GM18505 (cell line): ENCODE measurements around the gene CERS1.

Source experiments
- ATAC-seq: cut with Tn5 transposase; IDR thresholded peaks from one replicate; pipeline ENCODE4 v1.9.1; 2021; ENCODE audit not compliant: unreplicated experiment
- POLR2A ChIP-seq: IDR thresholded peaks from 4 replicates; pipeline ENCODE4 v1.6.1; 2011; ENCODE audit warnings: borderline replicate concordance; ENCODE audit not compliant: insufficient read depth, insufficient read length; ENCODE audit errors: extremely low read depth

Gene CERS1

DNA sequence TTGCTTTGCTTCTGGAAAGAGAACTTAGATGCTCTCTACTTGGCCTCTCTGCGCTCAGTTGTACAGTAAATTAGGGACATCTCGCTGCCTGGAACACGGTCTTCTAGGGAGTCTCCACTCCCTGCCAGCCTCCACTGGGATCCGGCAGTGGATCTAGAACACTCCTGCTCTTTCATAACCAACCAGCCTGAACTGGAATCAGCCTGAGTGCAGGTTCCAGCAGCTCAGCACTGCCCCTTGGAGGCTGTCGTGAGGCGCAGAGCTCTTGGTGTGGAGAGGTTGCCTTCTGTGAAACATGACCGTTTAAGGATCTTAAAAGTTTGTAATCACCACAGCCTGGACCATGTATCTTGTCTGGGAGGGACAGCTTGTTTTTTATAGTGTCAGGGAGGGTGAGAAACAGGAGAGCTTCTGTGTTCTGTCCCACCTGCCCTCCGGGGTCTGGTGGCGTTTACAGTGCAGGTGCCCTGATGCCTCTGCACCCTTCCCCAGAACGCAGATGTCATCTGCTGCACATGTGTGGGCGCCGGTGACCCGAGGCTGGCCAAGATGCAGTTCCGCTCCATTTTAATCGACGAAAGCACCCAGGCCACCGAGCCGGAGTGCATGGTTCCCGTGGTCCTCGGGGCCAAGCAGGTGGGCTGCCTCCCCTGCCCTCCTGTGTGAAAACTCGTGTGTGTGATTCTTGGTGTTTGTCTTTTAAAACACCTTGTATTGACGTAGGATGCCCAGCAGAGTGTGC, 39.4 kb downstream of the CERS1 start:
- TF ChIP-seq POLR2A: no peak
- no peak for ATAC-seq

DNA sequence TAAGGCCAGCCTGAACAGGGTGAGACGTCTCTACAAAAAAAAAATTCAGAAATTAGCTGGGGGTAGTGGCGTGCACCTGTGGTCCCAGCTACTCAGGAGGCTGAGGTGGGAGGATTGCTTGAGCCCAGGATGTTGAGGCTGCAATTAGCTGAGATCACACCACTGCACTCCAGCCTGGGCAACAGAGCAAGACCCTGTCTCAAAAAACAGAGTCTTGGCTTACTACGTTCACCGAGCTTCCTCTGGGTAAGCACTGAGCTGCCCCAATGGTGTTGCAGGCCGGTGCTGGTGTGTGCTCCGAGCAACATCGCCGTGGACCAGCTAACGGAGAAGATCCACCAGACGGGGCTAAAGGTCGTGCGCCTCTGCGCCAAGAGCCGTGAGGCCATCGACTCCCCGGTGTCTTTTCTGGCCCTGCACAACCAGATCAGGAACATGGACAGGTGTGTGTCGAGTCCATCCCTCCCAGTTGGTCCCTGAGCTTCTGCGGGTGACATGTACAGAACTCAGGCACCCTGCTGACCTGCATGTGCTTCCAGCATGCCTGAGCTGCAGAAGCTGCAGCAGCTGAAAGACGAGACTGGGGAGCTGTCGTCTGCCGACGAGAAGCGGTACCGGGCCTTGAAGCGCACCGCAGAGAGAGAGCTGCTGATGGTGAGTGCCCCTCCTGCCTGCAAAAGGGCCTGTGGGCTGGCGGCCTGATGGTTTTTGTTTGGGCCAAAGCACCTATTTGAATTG, 40.1 kb downstream of the CERS1 start:
- ATAC-seq: no peak
- TF ChIP-seq POLR2A: no peak

DNA sequence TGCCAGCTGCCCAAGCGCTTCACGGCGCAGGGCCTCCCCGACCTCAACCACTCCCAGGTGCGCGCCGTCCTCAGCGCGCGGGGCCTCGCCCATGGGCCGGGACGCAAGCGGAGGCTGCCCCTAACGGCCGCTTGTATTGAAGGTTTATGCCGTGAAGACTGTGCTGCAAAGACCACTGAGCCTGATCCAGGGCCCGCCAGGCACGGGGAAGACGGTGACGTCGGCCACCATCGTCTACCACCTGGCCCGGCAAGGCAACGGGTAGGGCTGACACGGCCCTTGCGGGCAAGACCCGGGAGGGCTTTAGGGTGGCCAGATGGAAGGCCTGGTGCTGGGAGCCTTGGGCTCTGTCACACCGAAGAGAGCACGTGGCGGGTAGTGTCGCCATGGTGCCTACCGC, 41.0 kb downstream of the CERS1 start:
- no peak for TF ChIP-seq POLR2A
- ATAC-seq: no peak

DNA sequence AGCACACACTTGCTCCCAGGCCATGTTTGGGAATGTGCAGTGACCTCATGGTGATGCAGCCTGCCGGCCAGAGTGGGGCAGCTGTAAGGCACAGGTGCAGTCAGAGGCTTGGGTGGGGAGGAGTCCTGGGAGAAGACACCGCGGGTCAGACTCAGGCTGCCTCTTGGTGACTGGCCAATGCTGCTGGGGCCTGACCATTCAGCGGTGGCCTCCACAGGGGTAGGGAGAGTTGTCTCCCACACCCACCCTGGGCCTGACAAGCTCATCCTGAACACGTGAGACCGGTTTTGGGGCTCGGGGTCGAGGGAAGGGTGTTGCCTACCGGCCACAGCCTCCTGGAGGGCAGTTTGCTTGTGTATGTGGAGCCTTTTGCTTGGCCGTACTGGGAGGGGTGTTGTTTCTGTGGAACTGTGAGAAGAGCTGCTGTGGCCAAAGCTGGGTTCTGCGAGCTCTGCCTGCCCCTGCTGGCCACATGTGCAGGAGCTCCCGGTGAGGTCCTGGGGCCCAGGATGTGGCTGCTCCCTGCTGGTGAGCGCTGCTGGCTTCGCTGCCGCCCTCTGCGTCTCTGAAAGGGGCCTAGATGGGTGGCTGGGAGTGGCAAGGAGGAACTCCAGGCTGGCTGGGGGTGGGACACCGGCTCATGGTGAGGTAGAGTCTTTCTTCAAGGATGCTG, 42.1 kb downstream of the CERS1 start:
- TF ChIP-seq POLR2A: no peak
- no peak for ATAC-seq

DNA sequence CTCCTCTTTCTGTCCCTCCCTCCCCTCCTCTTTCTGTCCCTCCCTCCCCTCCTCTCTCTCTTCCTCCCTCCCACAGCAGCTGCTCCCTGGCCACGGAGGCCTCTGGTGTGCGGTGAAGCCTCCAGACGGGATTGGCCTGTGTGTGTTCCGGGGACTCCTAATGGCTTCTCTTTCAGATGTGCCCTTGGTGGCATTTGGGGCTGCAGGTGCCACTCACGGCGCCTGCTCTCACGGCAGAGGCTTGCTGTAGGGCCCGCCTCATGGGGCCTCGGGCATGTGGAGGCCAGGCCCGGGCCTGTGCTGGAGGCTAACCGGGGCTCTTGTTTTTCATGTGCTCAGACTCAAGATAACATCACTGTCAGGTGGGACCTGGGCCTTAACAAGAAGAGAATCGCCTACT, 43.3 kb downstream of the CERS1 start:
- no peak for ATAC-seq
- no peak for TF ChIP-seq POLR2A

DNA sequence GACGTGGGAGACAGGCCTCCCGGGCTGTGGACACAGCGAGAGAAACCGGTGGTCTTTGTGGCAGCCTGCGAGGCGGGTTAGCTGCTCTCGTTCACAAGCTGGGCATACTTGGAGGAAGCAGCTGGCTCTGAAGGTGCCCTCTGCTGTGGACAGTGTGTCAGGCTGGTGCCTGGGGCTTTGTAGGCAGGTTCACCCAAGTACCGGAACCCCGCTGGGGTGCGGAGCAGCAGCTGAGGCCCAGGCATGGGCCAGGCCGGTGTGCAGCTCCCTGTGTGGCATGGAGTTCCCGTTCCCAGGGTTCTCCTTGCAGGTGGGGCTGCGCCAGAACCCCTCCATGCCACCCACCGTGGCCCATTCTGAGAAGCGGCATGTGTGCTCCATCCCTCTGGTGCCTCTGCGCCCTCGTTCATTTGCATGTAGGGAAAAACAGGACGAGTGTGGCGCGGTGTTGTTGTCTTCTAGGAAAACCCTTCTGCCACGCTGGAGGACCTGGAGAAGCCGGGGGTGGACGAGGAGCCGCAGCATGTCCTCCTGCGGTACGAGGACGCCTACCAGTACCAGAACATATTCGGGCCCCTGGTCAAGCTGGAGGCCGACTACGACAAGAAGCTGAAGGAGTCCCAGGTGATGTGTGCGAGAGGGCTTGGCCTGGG, 44.2 kb downstream of the CERS1 start:
- no peak for TF ChIP-seq POLR2A
- no peak for ATAC-seq

DNA sequence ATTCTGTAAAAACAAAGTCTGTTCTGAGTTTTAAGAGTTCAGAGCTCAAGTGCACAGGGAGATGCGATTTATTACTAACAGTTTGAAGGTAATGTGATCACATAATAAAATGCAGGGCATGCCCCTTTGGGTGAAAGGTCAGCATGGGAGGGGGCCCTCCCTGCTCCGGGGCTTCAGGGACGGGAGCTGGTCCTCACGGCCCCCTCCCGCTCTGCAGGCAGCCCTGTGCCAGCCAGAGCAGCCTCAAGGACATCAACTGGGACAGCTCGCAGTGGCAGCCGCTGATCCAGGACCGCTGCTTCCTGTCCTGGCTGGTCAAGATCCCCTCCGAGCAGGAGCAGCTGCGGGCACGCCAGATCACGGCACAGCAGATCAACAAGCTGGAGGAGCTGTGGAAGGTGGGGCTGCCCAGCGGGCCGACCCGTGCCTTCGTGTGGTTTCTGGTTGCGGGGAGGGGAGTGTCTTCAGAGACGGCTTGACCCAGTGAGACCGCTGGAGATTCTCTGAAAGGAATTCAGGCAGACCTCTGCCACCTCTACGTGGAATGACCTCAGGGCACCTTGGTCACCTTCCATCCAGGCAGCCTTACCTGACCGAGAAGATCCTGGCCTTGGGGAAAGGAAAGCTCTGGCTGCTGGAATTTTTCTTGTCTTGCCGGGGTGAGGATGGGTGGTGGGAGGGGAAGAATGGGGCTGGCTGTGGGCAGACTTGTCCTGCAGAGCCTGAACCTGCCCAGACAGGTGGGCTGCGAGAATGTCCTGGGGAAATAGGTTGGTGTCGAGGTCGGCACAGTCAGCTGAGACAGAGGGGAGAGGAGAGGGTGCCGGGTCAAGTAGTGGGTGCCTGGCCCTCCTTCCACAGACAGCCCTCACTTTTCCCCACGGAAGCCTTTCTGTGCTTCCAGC, 45.2 kb downstream of the CERS1 start:
- ATAC-seq: no peak
- TF ChIP-seq POLR2A: no peak

DNA sequence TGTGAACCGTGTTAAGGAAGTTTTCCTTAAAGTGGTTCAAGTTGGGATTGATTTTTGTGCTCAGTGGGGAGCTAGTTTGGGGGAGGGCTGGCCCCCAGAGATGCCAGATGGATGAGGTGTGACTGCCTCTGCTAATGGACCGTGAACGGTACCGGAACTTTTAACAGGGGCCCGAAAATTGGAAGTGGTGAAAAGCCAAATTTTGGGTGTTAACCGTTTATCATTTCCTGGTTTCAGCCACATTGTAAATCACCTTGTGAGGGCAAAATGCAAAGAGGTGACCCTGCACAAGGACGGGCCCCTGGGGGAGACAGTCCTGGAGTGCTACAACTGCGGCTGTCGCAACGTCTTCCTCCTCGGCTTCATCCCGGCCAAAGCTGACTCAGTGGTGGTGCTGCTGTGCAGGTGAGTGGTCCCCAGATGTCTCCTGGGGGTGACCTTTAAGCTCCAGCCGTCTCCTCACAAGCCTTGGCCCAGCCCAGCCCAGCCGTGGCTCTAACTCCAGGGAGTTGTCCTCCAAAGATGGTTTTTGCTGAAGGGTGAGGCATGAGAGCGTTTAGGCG, 46.0 kb downstream of the CERS1 start:
- no peak for TF ChIP-seq POLR2A
- ATAC-seq: no peak

DNA sequence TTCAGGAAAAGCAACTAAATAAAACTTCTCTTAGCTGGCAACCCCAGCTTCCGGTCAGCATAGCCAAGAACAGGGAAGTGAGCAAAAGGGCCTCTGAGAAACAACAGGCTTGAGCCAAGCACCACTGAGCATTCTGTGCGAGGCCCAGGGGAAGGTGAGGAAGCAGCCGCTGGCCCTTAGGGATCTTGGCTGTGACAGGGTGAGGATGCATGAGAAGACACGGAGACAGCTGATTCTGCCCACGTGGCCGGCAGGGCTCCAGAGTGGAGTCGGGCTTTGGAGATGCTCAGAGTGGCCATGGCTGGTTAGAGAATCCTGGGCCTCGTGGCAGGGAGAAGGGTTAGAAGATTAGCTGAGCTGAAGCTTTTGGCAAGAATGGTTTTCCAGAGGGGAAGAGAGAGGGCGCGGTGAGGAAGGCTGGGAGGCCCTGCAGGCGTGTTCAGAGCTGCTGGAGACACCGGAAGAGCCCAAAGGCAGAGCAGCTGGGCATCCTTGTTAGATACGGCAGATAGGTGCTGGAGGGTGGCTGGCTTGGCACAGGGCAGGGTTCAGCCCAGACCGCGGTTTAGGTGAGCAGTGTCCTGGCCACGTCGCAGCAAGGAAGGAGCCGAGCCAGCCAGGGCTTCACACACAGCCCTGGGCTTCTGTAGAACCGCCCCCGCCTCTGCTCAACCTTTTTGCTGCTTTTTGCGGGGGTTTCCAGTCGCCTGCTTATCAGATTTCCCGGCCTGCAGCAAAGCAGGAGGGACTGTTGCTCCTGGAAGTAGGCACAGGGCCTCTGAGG, 46.9 kb downstream of the CERS1 start:
- TF ChIP-seq POLR2A: no peak
- no peak for ATAC-seq

DNA sequence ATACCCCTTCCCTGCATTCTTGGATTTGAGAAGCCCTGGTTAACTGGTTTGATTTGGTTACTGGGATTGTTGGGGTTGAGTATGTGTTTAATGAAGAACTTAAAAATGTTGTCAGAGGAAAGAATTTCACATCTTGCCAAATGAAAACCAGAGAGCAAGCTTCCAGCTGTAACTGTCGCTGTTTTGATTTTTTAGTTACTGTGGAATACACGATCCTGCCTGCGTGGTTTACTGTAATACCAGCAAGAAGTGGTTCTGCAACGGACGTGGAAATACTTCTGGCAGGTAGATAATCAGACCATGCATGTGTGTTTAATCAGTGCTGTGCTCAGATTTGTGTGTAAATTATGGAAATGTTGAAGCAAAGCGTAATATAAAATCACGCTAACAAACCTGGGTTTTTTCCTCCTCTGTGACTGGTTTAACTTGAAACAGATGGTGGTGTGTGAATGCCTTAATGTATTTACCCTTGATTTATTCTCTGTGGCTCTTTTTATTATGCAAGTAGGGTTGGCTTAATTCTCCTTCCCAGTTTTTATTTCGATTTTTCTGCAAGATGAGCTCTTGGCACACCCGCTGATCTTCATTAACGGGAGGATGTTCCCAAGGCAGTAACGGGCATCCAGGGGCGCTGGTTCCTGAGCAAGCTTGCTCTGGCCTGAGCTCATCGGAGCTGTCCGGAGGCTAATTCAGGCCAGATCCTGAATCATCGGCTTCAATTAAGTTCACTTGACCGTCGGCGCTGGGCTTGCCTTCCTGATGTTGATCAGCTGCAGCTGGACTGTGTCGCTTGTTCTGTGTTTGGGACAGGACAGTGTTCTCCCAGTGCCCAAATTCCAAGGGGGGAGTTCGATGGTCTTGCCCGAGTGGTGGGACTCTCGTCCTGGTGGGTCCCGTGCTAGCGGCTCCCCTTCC, 48.2 kb downstream of the CERS1 start:
- no peak for ATAC-seq
- no peak for TF ChIP-seq POLR2A
